IMR-90 (cell line): ENCODE data around the gene LLGL2. TPM values are rescaled to one million over a fixed set of nuclear protein-coding genes. Genes with fewer than 3 reads are reported as not detected.

Experiments used
- ATAC-seq: fragments of 200-7000 bp; cut with Tn5 transposase; 2 replicates; pipeline ENCODE4 v1.9.1; 2020; ENCODE audit warnings: low read depth, mild to moderate bottlenecking, moderate library complexity
- BruUV-seq: library from RNA; stranded (reverse); fragments of 400-500 nt; replicated peaks from 2 replicates; lab custom pipeline; 2021; lab: Mats Ljungman, UMichigan
- CTCF ChIA-PET: fragments of 300-600 bp; formaldehyde crosslinking; extraction: SDS; loops from one replicate; lab custom pipeline; 2021; ENCODE audit warnings: antibody characterized with exemption; lab: Yijun Ruan, JAX
- POLR2A ChIA-PET: fragments of 300-600 bp; sonication (Branson Sonifier 250); formaldehyde crosslinking; loops from one replicate; lab custom pipeline; 2022; ENCODE audit warnings: antibody characterized with exemption; ENCODE audit not compliant: unreplicated experiment; lab: Charles Lee
- DNase-seq: peaks from one replicate; pipeline ENCODE4 v3.0.0; 2013
- H2AFZ ChIP-seq: replicated peaks from 2 replicates; pipeline ENCODE3; 2013; ENCODE audit warnings: low read length, mild to moderate bottlenecking; ENCODE audit not compliant: poor library complexity
- H2AK5ac ChIP-seq: 2 replicates; pipeline ENCODE4 v1.6.1; 2013; ENCODE audit warnings: low read depth, low read length, inconsistent platforms
- H2AK9ac ChIP-seq: replicated peaks from 2 replicates; pipeline ENCODE3; 2013; ENCODE audit warnings: mild to moderate bottlenecking, low read depth, low read length, moderate library complexity; ENCODE audit not compliant: poor library complexity
- H2BK120ac ChIP-seq: 2 replicates; pipeline ENCODE4 v1.6.1; 2013; ENCODE audit warnings: low read depth, low read length, inconsistent platforms
- H2BK15ac ChIP-seq: 3 replicates; pipeline ENCODE4 v1.6.1; 2013; ENCODE audit warnings: low read depth, low read length, inconsistent platforms
- H2BK20ac ChIP-seq: 2 replicates; pipeline ENCODE4 v1.6.1; 2013; ENCODE audit warnings: low read depth, mild to moderate bottlenecking, inconsistent platforms, low read length, moderate library complexity
- H2BK5ac ChIP-seq: 2 replicates; pipeline ENCODE4 v1.6.1; 2013; ENCODE audit warnings: mild to moderate bottlenecking, low read depth, low read length, inconsistent platforms; ENCODE audit not compliant: poor library complexity, severe bottlenecking
- H3K14ac ChIP-seq: replicated peaks from 2 replicates; pipeline ENCODE4 v1.6.1; 2013; ENCODE audit warnings: low read depth, low read length, inconsistent platforms
- H3K18ac ChIP-seq: 2 replicates; pipeline ENCODE4 v1.6.1; 2013; ENCODE audit warnings: low read depth, low read length, control low read depth
- H3K23ac ChIP-seq: 2 replicates; pipeline ENCODE4 v1.6.1; 2013; ENCODE audit warnings: low read depth, low read length, inconsistent platforms
- H3K27ac ChIP-seq: 2 replicates; pipeline ENCODE4 v1.5.1; 2013; ENCODE audit warnings: mild to moderate bottlenecking, control low read depth, low read length; ENCODE audit not compliant: insufficient read depth
- H3K27me3 ChIP-seq: 2 replicates; pipeline ENCODE4 v1.6.1; 2013; ENCODE audit warnings: low read length; ENCODE audit not compliant: control insufficient read depth, insufficient read depth
- H3K36me3 ChIP-seq: 2 replicates; pipeline ENCODE4 v1.6.1; 2013; ENCODE audit warnings: low read length, mixed read lengths; ENCODE audit not compliant: control insufficient read depth, insufficient read depth
- H3K4ac ChIP-seq: 2 replicates; pipeline ENCODE4 v1.6.1; 2013; ENCODE audit warnings: low read depth, low read length, inconsistent platforms
- H3K4me1 ChIP-seq: 2 replicates; pipeline ENCODE4 v1.6.1; 2013; ENCODE audit warnings: low read length, mixed read lengths; ENCODE audit not compliant: control insufficient read depth, insufficient read depth
- H3K4me2 ChIP-seq: 2 replicates; pipeline ENCODE4 v1.6.1; 2013; ENCODE audit warnings: low read depth, mild to moderate bottlenecking, control low read depth, low read length, moderate library complexity
- H3K4me3 ChIP-seq: 2 replicates; pipeline ENCODE4 v1.5.1; 2013; ENCODE audit warnings: low read depth, mild to moderate bottlenecking, control low read depth, low read length, moderate library complexity; ENCODE audit not compliant: insufficient read depth
- H3K56ac ChIP-seq: 2 replicates; pipeline ENCODE4 v1.6.1; 2013; ENCODE audit warnings: low read length, inconsistent platforms; ENCODE audit not compliant: insufficient read depth; ENCODE audit errors: extremely low read depth
- H3K79me1 ChIP-seq, 2 experiments: 2 replicates each; pipeline ENCODE4 v1.6.1; 2013; ENCODE audit warnings: low read length in 2 of 2, inconsistent platforms in 1 of 2, low read depth in 1 of 2
- H3K9ac ChIP-seq: 2 replicates; pipeline ENCODE4 v1.6.1; 2013; ENCODE audit warnings: low read depth, low read length, control low read depth
- H3K9me1 ChIP-seq: 2 replicates; pipeline ENCODE4 v1.6.1; 2013; ENCODE audit warnings: low read length, inconsistent platforms; ENCODE audit not compliant: insufficient read depth
- H3K9me3 ChIP-seq: 2 replicates; pipeline ENCODE4 v1.6.1; 2013; ENCODE audit warnings: low read length; ENCODE audit not compliant: control insufficient read depth, insufficient read depth
- H4K20me1 ChIP-seq: 2 replicates; pipeline ENCODE4 v1.6.1; 2013; ENCODE audit warnings: low read length, inconsistent platforms; ENCODE audit not compliant: insufficient read depth
- H4K5ac ChIP-seq: 2 replicates; pipeline ENCODE4 v1.6.1; 2013; ENCODE audit warnings: mild to moderate bottlenecking, low read depth, low read length, control low read depth
- H4K8ac ChIP-seq, 2 experiments: 2 replicates each; pipeline ENCODE4 v1.6.1; 2013; ENCODE audit warnings: low read depth in 2 of 2, low read length in 2 of 2, control low read depth in 1 of 2, inconsistent platforms in 1 of 2
- H4K91ac ChIP-seq: 2 replicates; pipeline ENCODE4 v1.6.1; 2013; ENCODE audit warnings: low read depth, low read length, inconsistent platforms; ENCODE audit not compliant: insufficient read depth
- BHLHE40 ChIP-seq: fragments of 150-350 bp; IDR thresholded peaks from 2 replicates; pipeline ENCODE4 v1.6.1; 2016; ENCODE audit warnings: mild to moderate bottlenecking, low read depth, low read length
- CEBPB ChIP-seq: IDR thresholded peaks from 2 replicates; pipeline ENCODE4 v1.6.1; 2012; ENCODE audit warnings: low read depth, low read length, improper control_type of control experiment
- CHD1 ChIP-seq: IDR thresholded peaks from 2 replicates; pipeline ENCODE4 v1.6.1; 2012; ENCODE audit warnings: low read depth, low read length, improper control_type of control experiment
- FOS ChIP-seq: fragments of 150-350 bp; IDR thresholded peaks from 2 replicates; pipeline ENCODE4 v1.6.1; 2016; ENCODE audit warnings: low read depth, low read length
- MAFK ChIP-seq: IDR thresholded peaks from 2 replicates; pipeline ENCODE4 v1.6.1; 2012; ENCODE audit warnings: low read depth, low read length, improper control_type of control experiment
- MAZ ChIP-seq: IDR thresholded peaks from 2 replicates; pipeline ENCODE4 v1.6.1; 2012; ENCODE audit warnings: low read depth, mild to moderate bottlenecking, low read length, improper control_type of control experiment, moderate library complexity, borderline replicate concordance
- MXI1 ChIP-seq: IDR thresholded peaks from 2 replicates; pipeline ENCODE4 v1.6.1; 2012; ENCODE audit warnings: low read depth, mild to moderate bottlenecking, low read length, moderate library complexity, borderline replicate concordance
- POLR2A ChIP-seq: IDR thresholded peaks from 2 replicates; pipeline ENCODE4 v1.6.1; 2012; ENCODE audit warnings: mild to moderate bottlenecking, low read depth, low read length
- RAD21 ChIP-seq: IDR thresholded peaks from 2 replicates; pipeline ENCODE4 v1.6.1; 2012; ENCODE audit warnings: low read length, improper control_type of control experiment
- RCOR1 ChIP-seq: IDR thresholded peaks from 2 replicates; pipeline ENCODE4 v1.6.1; 2012; ENCODE audit warnings: mild to moderate bottlenecking, low read length, improper control_type of control experiment; ENCODE audit not compliant: insufficient replicate concordance
- RFX5 ChIP-seq: IDR thresholded peaks from 2 replicates; pipeline ENCODE4 v1.8.0; 2012; ENCODE audit warnings: low read depth, mild to moderate bottlenecking, low read length, moderate library complexity
- SMC3 ChIP-seq: fragments of 150-350 bp; IDR thresholded peaks from 2 replicates; pipeline ENCODE4 v1.6.1; 2016; ENCODE audit warnings: low read depth, mild to moderate bottlenecking, antibody characterized with exemption, low read length, moderate library complexity
- WGBS, 2 experiments: methylation state at CpG; one replicate each; pipeline versions ENCODE4 v1.1.5 to v1.1.7; 2013; ENCODE audit warnings: missing lambda C conversion rate in 2 of 2; ENCODE audit not compliant: insufficient read length in 1 of 2; ENCODE audit errors: extremely low coverage in 2 of 2; 5-methylcytosine and 5-hydroxymethylcytosine counted together
- dilution Hi-C: fragments of 300-500 bp; cut with HindIII; formaldehyde crosslinking; loops from one replicate; pipeline ENCODE4 v1.14.3; 2018; ENCODE audit warnings: low sequenced_read_pairs; ENCODE audit not compliant: unreplicated experiment
- in situ Hi-C: fragments of 300-500 bp; cut with MboI; formaldehyde crosslinking; loops from 3 replicates; pipeline ENCODE4 v1.14.3; 2019; ENCODE audit warnings: low sequenced_read_pairs, inconsistent platforms, mixed read lengths
- intact Hi-C: fragments of 100-400 bp; cut with micrococcal nuclease; formaldehyde crosslinking; loops from 2 replicates; pipeline ENCODE4 v1.10.0; 2022
- polyA plus RNA-seq, 3 experiments: library from polyadenylated mRNA; depleted of rRNA; stranded (reverse); fragments of >200 nt; gene quantifications; 2 replicates each; pipeline ENCODE4 v1.2.3, GENCODE V29; 2012; ENCODE audit warnings: low replicate concordance in 1 of 3
- total RNA-seq: library from RNA; depleted of rRNA; stranded (reverse); fragments of >200 nt; gene quantifications from 2 replicates; pipeline ENCODE4 v1.2.3, GENCODE V29; 2012
- TF ChIP-seq, protein P1 (sequence below): fragments of 150-350 bp; IDR thresholded peaks from 2 replicates; pipeline ENCODE4 v1.6.1; 2016; ENCODE audit warnings: low read depth, mild to moderate bottlenecking, low read length, moderate library complexity, borderline replicate concordance
- TF ChIP-seq, protein P2 (sequence below): fragments of 150-350 bp; IDR thresholded peaks from 2 replicates; pipeline ENCODE4 v1.6.1; 2017; ENCODE audit warnings: mild to moderate bottlenecking, antibody characterized with exemption, low read length, low read depth
- TF ChIP-seq, protein P3 (sequence below): conservative IDR thresholded peaks from 2 replicates; pipeline ENCODE4 v1.5.1; 2012; ENCODE audit warnings: mild to moderate bottlenecking, low read depth, low read length, improper control_type of control experiment

The LLGL2 gene
- total and polyA plus RNA-seq, 2 of the 4 experiments (the other 2 are of a cell fraction) = 0.54 to 0.72 TPM

DNA sequence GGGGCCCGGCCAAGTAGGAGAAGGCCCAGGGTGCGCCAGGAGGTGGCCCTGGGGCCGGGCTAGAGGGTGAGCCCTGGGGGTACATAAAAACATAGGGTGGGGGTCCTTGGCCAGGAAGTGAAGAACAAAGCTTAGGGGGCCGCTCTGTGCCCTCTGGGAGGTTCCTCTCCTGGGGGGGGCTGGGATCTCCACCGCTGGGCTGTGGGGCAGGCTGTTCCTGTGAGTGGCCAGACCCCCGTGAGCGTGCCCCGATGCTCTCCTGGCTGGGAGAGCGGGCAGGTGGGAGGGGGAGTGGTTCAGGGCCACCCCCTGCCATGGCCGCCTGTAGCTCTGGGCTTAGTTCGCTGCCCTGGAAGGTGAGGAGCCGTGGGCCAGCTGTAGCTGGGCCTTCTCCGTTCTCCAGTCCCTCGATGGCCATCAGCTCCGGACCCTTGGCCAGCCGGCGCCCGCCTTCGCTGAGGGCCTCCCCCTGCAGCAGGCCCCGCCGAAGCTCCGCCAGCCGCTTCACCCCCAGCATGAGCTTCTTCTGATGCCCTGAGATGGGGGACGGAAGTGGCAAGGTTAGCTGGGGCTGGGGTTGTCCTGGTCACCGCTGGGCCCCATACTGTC is 22.7 kb upstream of the LLGL2 start:
- peaks cover 40% of the 10 kb centered on the region for H3K36me3 ChIP-seq
- H4K8ac ChIP-seq = no peak overlapping the region
- ChIA-PET POLR2A (no interaction called here), CTCF (no interaction called here)
- H2BK5ac ChIP-seq = no peak overlapping the region
- BruUV-seq = no TSS peak
- no peak overlapping the region for H3K4me2 ChIP-seq
- no peak overlapping the region for H3K27ac ChIP-seq
- no peaks in the 10 kb centered on the region for H3K27me3 ChIP-seq
- H2AK5ac ChIP-seq = no peak overlapping the region
- dilution Hi-C loops = no loop called here
- H3K79me1 ChIP-seq = no peaks in the 10 kb centered on the region
- intact Hi-C loops = no loop called here
- no peak overlapping the region for H4K91ac ChIP-seq
- TF ChIP-seq, protein P1, sequence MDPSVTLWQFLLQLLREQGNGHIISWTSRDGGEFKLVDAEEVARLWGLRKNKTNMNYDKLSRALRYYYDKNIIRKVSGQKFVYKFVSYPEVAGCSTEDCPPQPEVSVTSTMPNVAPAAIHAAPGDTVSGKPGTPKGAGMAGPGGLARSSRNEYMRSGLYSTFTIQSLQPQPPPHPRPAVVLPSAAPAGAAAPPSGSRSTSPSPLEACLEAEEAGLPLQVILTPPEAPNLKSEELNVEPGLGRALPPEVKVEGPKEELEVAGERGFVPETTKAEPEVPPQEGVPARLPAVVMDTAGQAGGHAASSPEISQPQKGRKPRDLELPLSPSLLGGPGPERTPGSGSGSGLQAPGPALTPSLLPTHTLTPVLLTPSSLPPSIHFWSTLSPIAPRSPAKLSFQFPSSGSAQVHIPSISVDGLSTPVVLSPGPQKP = no peak
- TF ChIP-seq FOS = no peak
- no peak for TF ChIP-seq BHLHE40
- no peak for TF ChIP-seq MXI1
- no peak for TF ChIP-seq RFX5
- no peak for TF ChIP-seq POLR2A
- TF ChIP-seq, protein P2, sequence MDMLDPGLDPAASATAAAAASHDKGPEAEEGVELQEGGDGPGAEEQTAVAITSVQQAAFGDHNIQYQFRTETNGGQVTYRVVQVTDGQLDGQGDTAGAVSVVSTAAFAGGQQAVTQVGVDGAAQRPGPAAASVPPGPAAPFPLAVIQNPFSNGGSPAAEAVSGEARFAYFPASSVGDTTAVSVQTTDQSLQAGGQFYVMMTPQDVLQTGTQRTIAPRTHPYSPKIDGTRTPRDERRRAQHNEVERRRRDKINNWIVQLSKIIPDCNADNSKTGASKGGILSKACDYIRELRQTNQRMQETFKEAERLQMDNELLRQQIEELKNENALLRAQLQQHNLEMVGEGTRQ = no peak
- TF ChIP-seq MAFK = no peak
- no peak for TF ChIP-seq RCOR1
- no peak for TF ChIP-seq RAD21
- no peak for TF ChIP-seq CHD1
- no peak for TF ChIP-seq CEBPB
- TF ChIP-seq, protein P3, sequence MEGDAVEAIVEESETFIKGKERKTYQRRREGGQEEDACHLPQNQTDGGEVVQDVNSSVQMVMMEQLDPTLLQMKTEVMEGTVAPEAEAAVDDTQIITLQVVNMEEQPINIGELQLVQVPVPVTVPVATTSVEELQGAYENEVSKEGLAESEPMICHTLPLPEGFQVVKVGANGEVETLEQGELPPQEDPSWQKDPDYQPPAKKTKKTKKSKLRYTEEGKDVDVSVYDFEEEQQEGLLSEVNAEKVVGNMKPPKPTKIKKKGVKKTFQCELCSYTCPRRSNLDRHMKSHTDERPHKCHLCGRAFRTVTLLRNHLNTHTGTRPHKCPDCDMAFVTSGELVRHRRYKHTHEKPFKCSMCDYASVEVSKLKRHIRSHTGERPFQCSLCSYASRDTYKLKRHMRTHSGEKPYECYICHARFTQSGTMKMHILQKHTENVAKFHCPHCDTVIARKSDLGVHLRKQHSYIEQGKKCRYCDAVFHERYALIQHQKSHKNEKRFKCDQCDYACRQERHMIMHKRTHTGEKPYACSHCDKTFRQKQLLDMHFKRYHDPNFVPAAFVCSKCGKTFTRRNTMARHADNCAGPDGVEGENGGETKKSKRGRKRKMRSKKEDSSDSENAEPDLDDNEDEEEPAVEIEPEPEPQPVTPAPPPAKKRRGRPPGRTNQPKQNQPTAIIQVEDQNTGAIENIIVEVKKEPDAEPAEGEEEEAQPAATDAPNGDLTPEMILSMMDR = no peak
- no peak for TF ChIP-seq MAZ
- no peak for TF ChIP-seq SMC3
- no peak overlapping the region for H3K18ac ChIP-seq
- no peak overlapping the region for H3K4me3 ChIP-seq
- H3K9ac ChIP-seq = no peak overlapping the region
- no peaks in the 10 kb centered on the region for H3K4me1 ChIP-seq
- H3K9me3 ChIP-seq = no peaks in the 10 kb centered on the region
- no peak overlapping the region for H4K5ac ChIP-seq
- no peaks in the 10 kb centered on the region for H4K20me1 ChIP-seq
- no peak for ATAC-seq
- in situ Hi-C loops = no loop called here
- H2BK15ac ChIP-seq = no peak overlapping the region
- no peak overlapping the region for H3K56ac ChIP-seq
- H2AK9ac ChIP-seq = no peak overlapping the region
- no peak overlapping the region for H3K23ac ChIP-seq
- no peak overlapping the region for H3K4ac ChIP-seq
- H2BK120ac ChIP-seq = no peak overlapping the region
- no peak overlapping the region for H2BK20ac ChIP-seq
- H2AFZ ChIP-seq = no peak overlapping the region
- WGBS, 2 experiments = 82% methylated on average over 6 of the region's 25 CpGs; no CpG with 5 or more reads in 1 of the 2 experiments
- H3K14ac ChIP-seq = no peak overlapping the region
- no peaks in the 10 kb centered on the region for H3K9me1 ChIP-seq
- DNase-seq = no peak
